CD4-positive, alpha-beta T cell (primary cell): ENCODE measurements around the gene DOCK9. TPM values are rescaled to one million over a fixed set of nuclear protein-coding genes. Genes with fewer than 3 reads are reported as not detected.

ENCODE experiments used
- ATAC-seq: fragments of 200-7000 bp; cut with Tn5 transposase; one replicate; pipeline ENCODE4 v1.10.0; 2022; ENCODE audit warnings: mild to moderate bottlenecking; ENCODE audit not compliant: poor library complexity
- CTCF ChIA-PET: fragments of 350-600 bp; sonication (Branson Sonifier 250); formaldehyde crosslinking; loops from one replicate; lab custom pipeline; 2021; ENCODE audit warnings: antibody characterized with exemption, inconsistent platforms; lab: Charles Lee
- POLR2A ChIA-PET: fragments of 350-600 bp; sonication (Branson Sonifier 250); formaldehyde crosslinking; loops from one replicate; lab custom pipeline; 2021; ENCODE audit warnings: antibody characterized with exemption, inconsistent platforms; lab: Charles Lee
- DNase-seq, 14 experiments: peaks; one replicate each; pipeline ENCODE4 v3.0.0-alpha.2; 2013 to 2020; ENCODE audit warnings: mixed read lengths in 2 of 14
- H3K27ac ChIP-seq, 2 donors: one replicate each; pipeline versions ENCODE4 v1.5.1 to v1.7.0; 2013; ENCODE audit warnings: low read length in 2 of 2, low read depth in 1 of 2, mild to moderate bottlenecking in 1 of 2
- H3K27me3 ChIP-seq, 2 experiments: 1 replicate in 1 of 2; 2 replicates in 1 of 2; pipeline versions ENCODE4 v1.6.1 to v1.7.0; 2013; ENCODE audit warnings: low read length in 2 of 2, control low read depth in 1 of 2, mild to moderate bottlenecking in 1 of 2, moderate library complexity in 1 of 2; ENCODE audit not compliant: insufficient read depth in 2 of 2, control insufficient read depth in 1 of 2
- H3K36me3 ChIP-seq: one replicate; pipeline ENCODE4 v1.6.1; 2013; ENCODE audit warnings: low read length, control low read depth; ENCODE audit not compliant: insufficient read depth
- H3K4me1 ChIP-seq: one replicate; pipeline ENCODE4 v1.6.1; 2013; ENCODE audit warnings: low read length, control low read depth; ENCODE audit not compliant: insufficient read depth
- H3K4me3 ChIP-seq: one replicate; pipeline ENCODE4 v1.5.1; 2013; ENCODE audit warnings: mild to moderate bottlenecking, low read length, moderate library complexity
- H3K9me3 ChIP-seq, 2 experiments: 1 replicate in 1 of 2; 2 replicates in 1 of 2; pipeline versions ENCODE4 v1.6.1 to v1.7.0; 2013; ENCODE audit warnings: low read length in 2 of 2, mild to moderate bottlenecking in 2 of 2, control low read depth in 1 of 2, moderate library complexity in 1 of 2; ENCODE audit not compliant: control insufficient read depth in 1 of 2, insufficient read depth in 1 of 2
- H3K27ac Mint-ChIP-seq: one replicate; pipeline ENCODE4 v1.8.0; 2020; ENCODE audit warnings: mixed read lengths
- H3K27me3 Mint-ChIP-seq: one replicate; pipeline ENCODE4 v1.8.0; 2021; ENCODE audit warnings: mixed read lengths
- H3K36me3 Mint-ChIP-seq: one replicate; pipeline ENCODE4 v1.8.0; 2021; ENCODE audit warnings: low read depth, mixed read lengths
- H3K4me1 Mint-ChIP-seq: one replicate; pipeline ENCODE4 v1.8.0; 2021; ENCODE audit warnings: low read depth, mixed read lengths
- H3K4me3 Mint-ChIP-seq: one replicate; pipeline ENCODE4 v1.8.0; 2020; ENCODE audit warnings: mild to moderate bottlenecking, mixed read lengths
- H3K9me3 Mint-ChIP-seq: one replicate; pipeline ENCODE4 v1.8.0; 2020; ENCODE audit warnings: mixed read lengths
- intact Hi-C, 2 experiments: fragments of 100-400 bp; cut with DNase I in 1 of 2; cut with micrococcal nuclease in 1 of 2; formaldehyde crosslinking; loops; one replicate each; pipeline versions ENCODE4 v1.15.1 to v1.9.0; 2023 to 2025; cut with DNase I, micrococcal nuclease
- total RNA-seq, 174 experiments: library from RNA in 2 of 174; stranded (reverse) in 2 of 174; gene quantifications; one replicate each; pipeline ENCODE4 v1.2.3 and lab custom pipeline; 2021 to 2026
- TF ChIP-seq, protein P1 (sequence below): fragments of 200-600 bp; IDR thresholded peaks from one replicate; pipeline ENCODE4 v1.8.0; 2022; ENCODE audit warnings: antibody characterized with exemption, mild to moderate bottlenecking

Gene DOCK9
- total RNA-seq, 2 experiments from 2014 or later: 76.3 to 79.3 TPM

DNA sequence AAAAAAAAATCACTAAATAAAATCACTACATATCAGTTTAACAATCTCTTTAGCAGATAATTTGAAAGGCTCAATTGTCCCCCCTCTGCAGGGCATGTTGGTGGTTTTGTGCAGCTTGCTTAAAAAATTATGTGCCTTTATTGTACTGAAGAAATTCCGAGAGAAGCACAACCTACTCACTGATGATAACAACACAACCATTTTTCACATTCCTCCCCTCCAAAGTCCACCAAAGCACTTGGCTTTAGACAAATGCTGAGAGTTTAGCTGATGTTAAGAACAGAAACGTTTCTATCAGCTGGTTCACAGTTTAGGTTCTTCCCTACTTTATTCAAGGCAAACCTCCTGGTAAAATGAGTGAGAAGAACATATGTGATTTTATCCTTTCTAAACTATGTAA, 923 bp downstream of the DOCK9 start:
- peaks cover 28% of the 10 kb centered on the region for H3K4me1 ChIP-seq
- no peaks in the 10 kb centered on the region for H3K9me3 Mint-ChIP-seq
- no peaks in the 10 kb centered on the region for H3K27me3 ChIP-seq
- ChIA-PET POLR2A (interaction anchor here (0.8 kb wide), 1 partner anchor 37 kb away, joined by 3 read pairs; no protein-coding TSS in a partner anchor), CTCF (no interaction called here)
- TF ChIP-seq, protein P1, sequence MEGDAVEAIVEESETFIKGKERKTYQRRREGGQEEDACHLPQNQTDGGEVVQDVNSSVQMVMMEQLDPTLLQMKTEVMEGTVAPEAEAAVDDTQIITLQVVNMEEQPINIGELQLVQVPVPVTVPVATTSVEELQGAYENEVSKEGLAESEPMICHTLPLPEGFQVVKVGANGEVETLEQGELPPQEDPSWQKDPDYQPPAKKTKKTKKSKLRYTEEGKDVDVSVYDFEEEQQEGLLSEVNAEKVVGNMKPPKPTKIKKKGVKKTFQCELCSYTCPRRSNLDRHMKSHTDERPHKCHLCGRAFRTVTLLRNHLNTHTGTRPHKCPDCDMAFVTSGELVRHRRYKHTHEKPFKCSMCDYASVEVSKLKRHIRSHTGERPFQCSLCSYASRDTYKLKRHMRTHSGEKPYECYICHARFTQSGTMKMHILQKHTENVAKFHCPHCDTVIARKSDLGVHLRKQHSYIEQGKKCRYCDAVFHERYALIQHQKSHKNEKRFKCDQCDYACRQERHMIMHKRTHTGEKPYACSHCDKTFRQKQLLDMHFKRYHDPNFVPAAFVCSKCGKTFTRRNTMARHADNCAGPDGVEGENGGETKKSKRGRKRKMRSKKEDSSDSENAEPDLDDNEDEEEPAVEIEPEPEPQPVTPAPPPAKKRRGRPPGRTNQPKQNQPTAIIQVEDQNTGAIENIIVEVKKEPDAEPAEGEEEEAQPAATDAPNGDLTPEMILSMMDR: no peak
- intact Hi-C loops: no loop called here
- no peaks in the 10 kb centered on the region for H3K36me3 Mint-ChIP-seq
- H3K27me3 Mint-ChIP-seq: no peaks in the 10 kb centered on the region
- H3K4me1 Mint-ChIP-seq: peaks cover 76% of the 10 kb centered on the region
- no peak for DNase-seq
- H3K36me3 ChIP-seq: no peaks in the 10 kb centered on the region
- H3K4me3 ChIP-seq: no peak overlapping the region
- no peaks in the 10 kb centered on the region for H3K9me3 ChIP-seq
- peak overlapping the region; percentile 70 for H3K27ac Mint-ChIP-seq
- ATAC-seq: no peak
- H3K27ac ChIP-seq: no peak overlapping the region
- H3K4me3 Mint-ChIP-seq: no peak overlapping the region

DNA sequence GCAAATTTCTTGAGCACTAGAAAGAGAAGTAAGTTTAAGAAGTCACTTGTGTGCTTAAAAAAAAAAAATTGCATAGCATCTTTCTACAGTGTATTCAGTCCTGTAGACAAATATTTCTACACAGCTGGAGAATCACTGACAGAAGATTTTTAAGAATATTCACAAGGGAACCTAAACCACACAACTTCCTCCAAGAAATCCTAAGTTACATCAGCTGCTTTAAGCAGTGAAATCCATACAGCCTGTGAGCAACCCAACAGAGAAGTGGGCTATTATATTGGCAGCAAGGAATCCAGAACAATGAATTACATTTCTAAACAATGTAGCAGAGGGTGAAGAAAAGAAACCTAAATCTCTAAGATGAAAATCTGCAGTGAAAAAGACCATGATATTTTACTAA, 1.5 kb downstream of the DOCK9 start:
- ChIA-PET CTCF (no interaction called here), POLR2A (no interaction called here)
- Mint-ChIP-seq H3K9me3 (no peaks in the 10 kb centered on the region), H3K36me3 (no peaks in the 10 kb centered on the region), H3K4me1 (peaks cover 75% of the 10 kb centered on the region), H3K4me3 (no peak overlapping the region), H3K27me3 (no peaks in the 10 kb centered on the region), H3K27ac (peak overlapping the region; percentile 70)
- intact Hi-C loops: no loop called here
- Histone ChIP-seq H3K4me1 (peaks cover 23% of the 10 kb centered on the region), H3K27ac (no peak overlapping the region), H3K9me3 (no peaks in the 10 kb centered on the region), H3K36me3 (no peaks in the 10 kb centered on the region), H3K4me3 (no peak overlapping the region), H3K27me3 (no peaks in the 10 kb centered on the region)
- DNase-seq (no peak), ATAC-seq (no peak)
- TF ChIP-seq, protein P1: no peak

DNA sequence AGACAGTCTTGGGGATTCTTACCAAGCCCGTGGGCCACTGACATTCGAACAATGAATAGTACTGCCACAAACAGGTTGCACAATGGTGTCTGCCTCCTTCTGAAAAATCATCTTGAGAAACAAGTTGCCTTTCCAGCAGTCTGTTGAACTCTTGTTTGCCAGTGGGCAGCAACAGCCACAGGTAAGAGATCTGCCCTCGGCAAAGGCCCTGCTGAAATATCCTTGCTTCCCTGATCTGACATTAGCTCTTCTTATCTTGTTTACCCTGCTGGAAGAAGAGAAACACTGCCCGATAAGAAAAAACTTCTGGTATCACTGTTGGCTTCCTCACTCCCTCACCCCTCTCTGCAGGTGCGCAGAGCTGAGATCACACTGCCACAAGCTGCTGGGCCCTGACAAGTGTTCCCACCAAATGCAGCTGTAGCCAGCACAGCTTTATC, 2.0 kb downstream of the DOCK9 start:
- H3K36me3 Mint-ChIP-seq: no peaks in the 10 kb centered on the region
- TF ChIP-seq, protein P1: no peak
- no peaks in the 10 kb centered on the region for H3K36me3 ChIP-seq
- DNase-seq (peak in 1 of 14 experiments; percentile 15), ATAC-seq (peak; percentile 54)
- peak overlapping the region; percentile 21 for H3K4me3 Mint-ChIP-seq
- no peaks in the 10 kb centered on the region for H3K9me3 ChIP-seq
- H3K27ac Mint-ChIP-seq: peak overlapping the region; percentile 70
- H3K4me1 Mint-ChIP-seq: peaks cover 74% of the 10 kb centered on the region
- ChIA-PET CTCF (no interaction called here), POLR2A (no interaction called here)
- intact Hi-C loops: no loop called here
- no peak overlapping the region for H3K27ac ChIP-seq
- no peaks in the 10 kb centered on the region for H3K9me3 Mint-ChIP-seq
- no peak overlapping the region for H3K4me3 ChIP-seq
- H3K27me3 ChIP-seq: no peaks in the 10 kb centered on the region
- H3K4me1 ChIP-seq: peaks cover 18% of the 10 kb centered on the region
- no peaks in the 10 kb centered on the region for H3K27me3 Mint-ChIP-seq
